Omental fat pad (tissue), 4 donors: ENCODE data around the gene PDK4. TPM values are rescaled to one million over a fixed set of nuclear protein-coding genes. Genes with fewer than 3 reads are reported as not detected.
"Not testable (repeated sequence)": the region's sequence is repeated elsewhere in the genome, so short reads cannot be mapped to it uniquely, and the experiment has no call there.

Experiments
- ATAC-seq: fragments of 150-250 bp; one replicate; pipeline ENCODE4 v1.9.1; 2016; ENCODE audit warnings: mild to moderate bottlenecking, moderate library complexity; ENCODE audit not compliant: low FRiP score
- DNase-seq: peaks from one replicate; pipeline ENCODE4 v3.0.0-alpha.2; 2019; ENCODE audit warnings: low spot score
- CTCF ChIP-seq, 3 donors: fragments of 450-650 bp; IDR thresholded peaks; one replicate each; pipeline ENCODE4 v1.5.1; 2016 to 2017; ENCODE audit warnings: antibody characterized with exemption in 3 of 3, mild to moderate bottlenecking in 3 of 3, moderate library complexity in 2 of 3
- total RNA-seq, 4 donors: library from RNA; depleted of rRNA; stranded (reverse); fragments of >200 nt; gene quantifications; one replicate each; pipeline ENCODE4 v1.1.0, GENCODE V29; 2016

PDK4 gene
- total RNA-seq, 4 donors from 2014 or later, result 511 to 996 (median 618) TPM

- no peak for TF ChIP-seq CTCF (IDR thresholded peaks at IDR 0.05)
- DNase-seq (no peak), ATAC-seq (no peak)
These were observed 9.0 kb upstream of the PDK4 start for GRCh38 chr7:95605275-95605674.

- not testable (repeated sequence) for ATAC-seq
These were observed 8.5 kb upstream of the PDK4 start for GRCh38 chr7:95604811-95605210.

GRCh38 chr7:95604397-95604796 lies 8.1 kb upstream of the PDK4 start:
- DNase-seq, ATAC-seq: not testable (repeated sequence)

More at GRCh38 chr7:95604811-95605210, 8.5 kb upstream of the PDK4 start:
- not testable (repeated sequence) for DNase-seq

GRCh38 chr7:95602421-95602820 lies 6.1 kb upstream of the PDK4 start:
- no peak for DNase-seq
- no peak for ATAC-seq
- TF ChIP-seq CTCF (IDR thresholded peaks at IDR 0.05), result no peak

- no peak for TF ChIP-seq CTCF (IDR thresholded peaks at IDR 0.05)
- DNase-seq (no peak), ATAC-seq (no peak)
These were observed 5.0 kb upstream of the PDK4 start for GRCh38 chr7:95601316-95601715.

- no peak for TF ChIP-seq CTCF (IDR thresholded peaks at IDR 0.05)
- ATAC-seq (no peak), DNase-seq (no peak)
These were observed 2.8 kb upstream of the PDK4 start for GRCh38 chr7:95599069-95599468.

GRCh38 chr7:95598511-95598910 lies 2.2 kb upstream of the PDK4 start:
- ATAC-seq (no peak), DNase-seq (no peak)
- no peak for TF ChIP-seq CTCF (IDR thresholded peaks at IDR 0.05)

- TF ChIP-seq CTCF (IDR thresholded peaks at IDR 0.05), result no peak
- ATAC-seq (peak; percentile 52), DNase-seq (no peak)
These were observed 544 bp downstream of the PDK4 start for GRCh38 chr7:95595746-95596197.
